ENCODE results near the gene ZCWPW1.

ZCWPW1 gene

DNA sequence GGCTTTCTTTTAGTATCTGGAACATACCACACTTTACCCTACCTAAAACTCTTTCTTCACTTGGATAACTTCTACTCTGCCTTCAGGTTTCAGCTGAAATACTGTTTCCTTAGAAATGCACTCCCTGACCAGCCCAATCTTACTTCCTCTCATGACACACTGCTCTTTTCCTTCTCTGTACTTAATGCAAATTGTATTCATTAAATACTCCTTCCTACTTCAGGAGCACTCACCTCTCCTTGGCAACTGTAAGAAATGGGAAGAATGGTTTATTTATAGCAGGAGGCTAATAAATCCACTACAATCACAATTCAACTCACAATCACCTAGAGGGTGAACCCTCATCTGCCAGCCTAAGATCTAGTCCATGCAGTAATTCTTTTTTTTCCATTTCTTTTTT, 15.2 kb downstream of the ZCWPW1 start:
- Histone ChIP-seq H3K9me3 (ENCODE audit: severe bottlenecking) (no peaks in the 10 kb centered on the region), H3K27ac (no peak overlapping the region), H3K4me3 (ENCODE audit: low read depth, low read length) (no peak overlapping the region), H3K27me3 (ENCODE audit: insufficient read depth, low read depth, severe bottlenecking) (no peaks in the 10 kb centered on the region), H3K36me3 (no peaks in the 10 kb centered on the region)
- no peak for DNase-seq
- TF ChIP-seq, protein P1, sequence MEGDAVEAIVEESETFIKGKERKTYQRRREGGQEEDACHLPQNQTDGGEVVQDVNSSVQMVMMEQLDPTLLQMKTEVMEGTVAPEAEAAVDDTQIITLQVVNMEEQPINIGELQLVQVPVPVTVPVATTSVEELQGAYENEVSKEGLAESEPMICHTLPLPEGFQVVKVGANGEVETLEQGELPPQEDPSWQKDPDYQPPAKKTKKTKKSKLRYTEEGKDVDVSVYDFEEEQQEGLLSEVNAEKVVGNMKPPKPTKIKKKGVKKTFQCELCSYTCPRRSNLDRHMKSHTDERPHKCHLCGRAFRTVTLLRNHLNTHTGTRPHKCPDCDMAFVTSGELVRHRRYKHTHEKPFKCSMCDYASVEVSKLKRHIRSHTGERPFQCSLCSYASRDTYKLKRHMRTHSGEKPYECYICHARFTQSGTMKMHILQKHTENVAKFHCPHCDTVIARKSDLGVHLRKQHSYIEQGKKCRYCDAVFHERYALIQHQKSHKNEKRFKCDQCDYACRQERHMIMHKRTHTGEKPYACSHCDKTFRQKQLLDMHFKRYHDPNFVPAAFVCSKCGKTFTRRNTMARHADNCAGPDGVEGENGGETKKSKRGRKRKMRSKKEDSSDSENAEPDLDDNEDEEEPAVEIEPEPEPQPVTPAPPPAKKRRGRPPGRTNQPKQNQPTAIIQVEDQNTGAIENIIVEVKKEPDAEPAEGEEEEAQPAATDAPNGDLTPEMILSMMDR (IDR thresholded peaks at IDR 0.05; ENCODE audit: low read depth, low read length) = no peak

DNA sequence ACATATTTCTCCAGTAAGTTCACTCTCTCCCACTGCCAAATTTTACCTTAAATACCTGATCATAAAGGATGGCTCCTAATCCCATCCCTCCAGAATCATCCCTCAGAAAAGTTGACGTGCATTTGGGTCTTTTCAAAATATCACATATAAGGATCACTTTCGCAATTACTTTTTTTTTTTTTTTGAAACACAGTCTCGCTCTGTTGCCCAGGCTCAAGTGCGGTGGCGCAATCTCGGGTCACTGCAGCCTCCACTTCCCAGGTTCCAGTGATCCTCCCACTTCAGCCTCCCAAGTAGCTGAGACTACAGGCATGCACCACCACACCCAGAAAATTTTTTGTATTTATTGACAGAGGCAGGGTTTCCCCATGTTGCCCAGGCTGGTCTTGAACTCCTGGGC, 17.4 kb downstream of the ZCWPW1 start:
- DNase-seq = no peak
- Histone ChIP-seq H3K9me3 (ENCODE audit: severe bottlenecking) (no peaks in the 10 kb centered on the region), H3K36me3 (no peaks in the 10 kb centered on the region), H3K27ac (no peak overlapping the region), H3K4me3 (ENCODE audit: low read depth, low read length) (no peak overlapping the region), H3K27me3 (ENCODE audit: insufficient read depth, low read depth, severe bottlenecking) (no peaks in the 10 kb centered on the region)
- TF ChIP-seq, protein P1 (IDR thresholded peaks at IDR 0.05; ENCODE audit: low read depth, low read length) = no peak

DNA sequence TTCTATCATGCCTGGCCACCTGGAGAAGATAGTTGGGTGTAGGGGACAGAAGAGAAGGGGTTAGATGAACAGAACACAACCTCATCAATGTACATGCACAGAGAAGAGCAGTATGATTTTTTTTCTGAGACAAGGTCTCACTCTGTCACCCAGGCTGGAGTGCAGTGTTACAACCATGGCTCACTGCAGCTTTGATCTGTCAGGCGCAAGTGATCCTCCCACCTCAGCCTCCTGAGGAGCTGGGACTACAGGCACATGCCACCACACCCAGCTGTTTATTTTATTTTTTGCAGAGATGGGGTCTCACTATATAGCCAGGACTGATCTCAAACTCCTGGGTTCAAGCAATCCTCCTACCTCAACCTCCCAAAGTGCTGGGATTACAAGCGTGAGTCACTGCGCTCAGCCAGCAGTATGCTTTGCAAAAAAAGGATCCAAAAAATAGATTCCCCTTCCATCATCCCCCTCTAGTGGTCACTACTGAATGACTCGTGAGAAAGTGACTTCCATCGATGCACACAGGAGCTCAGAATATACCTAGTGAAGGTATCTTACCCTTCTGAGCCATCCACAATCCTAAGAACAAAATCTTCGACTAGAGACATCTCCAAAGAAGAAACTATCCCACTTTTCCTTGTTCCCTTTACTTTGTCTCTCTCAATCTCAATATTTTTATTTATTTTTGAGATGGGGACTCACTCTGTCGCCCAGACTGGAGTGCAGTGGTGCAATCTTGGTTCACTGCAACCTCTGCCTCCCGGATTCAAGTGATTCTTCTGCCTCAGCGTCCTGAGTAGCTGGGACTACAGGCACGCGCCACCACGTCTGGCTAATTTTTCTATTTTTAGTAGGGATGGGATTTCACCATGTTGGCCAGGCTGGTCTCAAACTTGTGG, 21.0 kb downstream of the ZCWPW1 start:
- Histone ChIP-seq H3K9me3 (ENCODE audit: severe bottlenecking) (no peaks in the 10 kb centered on the region), H3K36me3 (no peaks in the 10 kb centered on the region), H3K4me3 (ENCODE audit: low read depth, low read length) (no peak overlapping the region), H3K27me3 (ENCODE audit: insufficient read depth, low read depth, severe bottlenecking) (no peaks in the 10 kb centered on the region), H3K27ac (no peak overlapping the region)
- DNase-seq = peak; percentile 35
- TF ChIP-seq, protein P1 (IDR thresholded peaks at IDR 0.05; ENCODE audit: low read depth, low read length) = peak; percentile 58

DNA sequence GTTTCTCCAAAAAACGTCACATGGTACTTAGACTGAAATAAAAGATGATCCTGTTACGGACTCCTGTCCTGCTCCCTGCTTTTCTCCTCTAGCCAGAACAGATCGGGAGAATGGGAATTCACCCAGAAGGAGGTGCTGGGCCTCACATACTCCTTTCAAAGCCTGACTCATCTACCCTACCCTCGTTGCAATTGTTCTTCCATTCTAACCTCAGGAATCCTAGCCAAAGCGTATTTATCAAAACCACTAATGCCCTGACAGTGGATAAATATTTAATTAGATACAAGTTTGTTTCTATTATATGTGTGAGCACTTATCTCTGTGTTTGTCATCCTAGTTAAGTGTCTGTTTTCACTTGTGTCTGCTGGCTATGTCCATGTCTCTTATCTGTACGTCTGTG, 21.7 kb downstream of the ZCWPW1 start:
- no peaks in the 10 kb centered on the region for H3K36me3 ChIP-seq
- no peak overlapping the region for H3K4me3 ChIP-seq (ENCODE audit: low read depth, low read length)
- DNase-seq = no peak
- TF ChIP-seq, protein P1 (IDR thresholded peaks at IDR 0.05; ENCODE audit: low read depth, low read length) = no peak
- H3K9me3 ChIP-seq (ENCODE audit: severe bottlenecking) = no peaks in the 10 kb centered on the region
- H3K27me3 ChIP-seq (ENCODE audit: insufficient read depth, low read depth, severe bottlenecking) = no peaks in the 10 kb centered on the region
- H3K27ac ChIP-seq = no peak overlapping the region

DNA sequence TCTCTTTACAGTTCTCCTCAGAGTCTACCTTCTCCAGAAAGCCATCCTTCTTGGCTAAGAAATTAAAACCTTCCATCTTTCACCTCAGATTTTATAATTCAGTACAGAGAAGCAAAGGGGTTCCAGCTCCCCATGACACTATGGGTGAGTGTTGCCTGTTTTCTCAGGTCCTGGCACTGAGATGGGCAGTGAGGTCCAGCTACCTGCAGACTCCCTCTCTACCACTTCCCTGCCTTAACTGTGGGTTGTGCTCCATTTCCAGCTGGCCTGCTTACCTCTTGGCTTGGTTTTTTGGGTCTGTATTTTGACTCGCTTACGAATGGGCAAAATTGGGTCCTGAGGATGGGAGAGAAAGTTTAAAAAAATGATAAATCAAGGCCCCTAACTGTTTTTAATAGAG, 26.3 kb downstream of the ZCWPW1 start:
- Histone ChIP-seq H3K27me3 (ENCODE audit: insufficient read depth, low read depth, severe bottlenecking) (no peaks in the 10 kb centered on the region), H3K27ac (no peak overlapping the region), H3K4me3 (ENCODE audit: low read depth, low read length) (no peak overlapping the region), H3K9me3 (ENCODE audit: severe bottlenecking) (no peaks in the 10 kb centered on the region), H3K36me3 (no peaks in the 10 kb centered on the region)
- DNase-seq = no peak
- TF ChIP-seq, protein P1 (IDR thresholded peaks at IDR 0.05; ENCODE audit: low read depth, low read length) = no peak
